Mucosa of rectum (tissue), 2 donors: ENCODE data around the gene ME1.
"Not testable (repeated sequence)": the region's sequence is repeated elsewhere in the genome, so short reads cannot be mapped to it uniquely, and the experiment has no call there.

ENCODE experiments used
- H3K27ac ChIP-seq, 2 donors: one replicate each; pipeline ENCODE4 v1.7.0; 2013; ENCODE audit warnings: inconsistent platforms in 2 of 2, low read depth in 2 of 2, low read length in 2 of 2
- H3K27me3 ChIP-seq, 2 donors: one replicate each; pipeline ENCODE4 v1.7.0; 2013; ENCODE audit warnings: low read length in 2 of 2; ENCODE audit not compliant: control insufficient read depth in 2 of 2, insufficient read depth in 2 of 2
- H3K36me3 ChIP-seq, 2 donors: one replicate each; pipeline ENCODE4 v1.7.0; 2013; ENCODE audit warnings: low read length in 2 of 2; ENCODE audit not compliant: control insufficient read depth in 2 of 2, insufficient read depth in 2 of 2
- H3K4me1 ChIP-seq, 2 donors: one replicate each; pipeline ENCODE4 v1.7.0; 2013; ENCODE audit warnings: low read length in 2 of 2, mild to moderate bottlenecking in 1 of 2; ENCODE audit not compliant: control insufficient read depth in 2 of 2, insufficient read depth in 2 of 2
- H3K4me3 ChIP-seq, 2 donors: one replicate each; pipeline ENCODE4 v1.7.0; 2013; ENCODE audit warnings: low read length in 2 of 2
- H3K9ac ChIP-seq, 2 donors: one replicate each; pipeline ENCODE4 v1.7.0; 2013; ENCODE audit warnings: low read length in 2 of 2, low read depth in 1 of 2, mild to moderate bottlenecking in 1 of 2
- H3K9me3 ChIP-seq, 2 donors: one replicate each; pipeline ENCODE4 v1.7.0; 2013; ENCODE audit warnings: low read length in 2 of 2; ENCODE audit not compliant: control insufficient read depth in 2 of 2
- donor health status: healthy.
- donor health status: Normal muscosa, but diverticular disease.

ME1 gene

DNA sequence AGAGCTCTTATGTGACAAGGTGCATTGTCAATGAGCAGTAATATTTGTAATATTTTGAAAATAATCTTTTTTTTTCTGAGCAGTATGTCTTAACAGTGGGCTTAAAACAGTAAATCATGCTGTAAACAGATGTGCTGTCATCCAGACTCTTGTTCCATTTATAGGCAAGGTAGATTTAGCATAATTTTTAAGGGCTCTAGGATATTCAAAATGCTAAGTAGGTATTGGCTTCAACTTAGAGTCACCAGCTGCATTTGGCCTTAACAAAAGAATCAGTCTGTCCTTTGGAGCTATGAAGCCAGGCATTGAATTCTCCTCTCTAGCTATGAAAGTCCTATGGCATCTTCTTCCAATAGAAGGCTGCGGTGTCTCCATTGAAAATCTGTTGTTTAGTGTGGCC is 63.7 kb downstream of the ME1 start:
- H3K9me3 ChIP-seq = no peaks in the 10 kb centered on the region
- H3K9ac ChIP-seq = no peak overlapping the region
- no peak overlapping the region for H3K27ac ChIP-seq
- no peaks in the 10 kb centered on the region for H3K27me3 ChIP-seq
- H3K36me3 ChIP-seq = no peaks in the 10 kb centered on the region
- H3K4me1 ChIP-seq = no peaks in the 10 kb centered on the region
- no peak overlapping the region for H3K4me3 ChIP-seq

GRCh38 chr6:83365931-83366330 is 64.9 kb downstream of the ME1 start:
- H3K27me3 ChIP-seq = no peaks in the 10 kb centered on the region
- H3K4me1 ChIP-seq = no peaks in the 10 kb centered on the region
- no peak overlapping the region for H3K27ac ChIP-seq
- H3K4me3 ChIP-seq = no peak overlapping the region
- no peaks in the 10 kb centered on the region for H3K9me3 ChIP-seq
- no peak overlapping the region for H3K9ac ChIP-seq
- no peaks in the 10 kb centered on the region for H3K36me3 ChIP-seq

DNA sequence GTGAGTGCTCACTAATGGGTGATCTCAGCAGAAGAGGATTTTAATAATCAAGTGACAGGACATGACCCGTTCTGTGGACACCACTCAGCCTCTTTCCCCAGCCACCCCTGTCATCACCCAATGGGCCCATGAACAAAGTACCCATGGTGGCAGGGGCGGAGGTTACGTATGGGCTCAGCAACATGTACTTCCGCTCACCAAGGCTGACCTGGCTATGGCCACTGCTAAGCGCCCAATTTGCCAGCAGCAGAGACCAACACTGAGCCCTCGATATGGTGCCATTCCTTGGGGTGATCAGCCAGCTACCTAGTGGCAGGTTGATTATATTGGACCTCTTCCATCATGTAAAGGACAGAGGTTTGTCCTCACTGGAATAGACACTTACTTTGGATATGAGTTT is 68.5 kb downstream of the ME1 start:
- H3K27ac ChIP-seq, H3K4me1 ChIP-seq, H3K27me3 ChIP-seq, H3K4me3 ChIP-seq, H3K36me3 ChIP-seq, H3K9me3 ChIP-seq, H3K9ac ChIP-seq: not testable (repeated sequence)

DNA sequence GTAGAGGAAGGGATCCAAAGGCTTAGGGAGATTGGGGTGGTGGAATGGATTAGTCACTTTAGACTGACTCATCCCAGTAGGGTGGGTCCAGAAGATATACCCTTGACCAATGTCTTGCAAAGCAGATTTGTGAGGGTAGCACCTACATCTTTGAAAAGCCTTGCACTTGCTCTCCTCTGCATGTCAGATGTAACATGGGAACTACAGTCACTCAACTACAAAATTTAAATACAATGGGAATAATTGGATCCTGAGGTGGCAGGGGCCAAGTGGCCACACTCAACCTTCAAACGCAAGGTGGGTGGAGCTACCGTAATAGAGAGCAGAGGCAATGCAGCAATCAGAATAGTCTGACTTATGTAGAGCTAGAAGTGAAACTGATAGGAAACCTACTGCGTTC is 71.2 kb downstream of the ME1 start:
- H3K4me1 ChIP-seq = no peaks in the 10 kb centered on the region
- H3K9me3 ChIP-seq = no peaks in the 10 kb centered on the region
- no peaks in the 10 kb centered on the region for H3K36me3 ChIP-seq
- no peaks in the 10 kb centered on the region for H3K27me3 ChIP-seq
- no peak overlapping the region for H3K9ac ChIP-seq
- no peak overlapping the region for H3K4me3 ChIP-seq
- no peak overlapping the region for H3K27ac ChIP-seq

GRCh38 chr6:83354747-83355146 is 76.1 kb downstream of the ME1 start:
- Histone ChIP-seq H3K9ac (no peak overlapping the region), H3K4me3 (no peak overlapping the region), H3K9me3 (no peaks in the 10 kb centered on the region), H3K27ac (no peak overlapping the region), H3K36me3 (no peaks in the 10 kb centered on the region), H3K4me1 (no peaks in the 10 kb centered on the region), H3K27me3 (no peaks in the 10 kb centered on the region)

DNA sequence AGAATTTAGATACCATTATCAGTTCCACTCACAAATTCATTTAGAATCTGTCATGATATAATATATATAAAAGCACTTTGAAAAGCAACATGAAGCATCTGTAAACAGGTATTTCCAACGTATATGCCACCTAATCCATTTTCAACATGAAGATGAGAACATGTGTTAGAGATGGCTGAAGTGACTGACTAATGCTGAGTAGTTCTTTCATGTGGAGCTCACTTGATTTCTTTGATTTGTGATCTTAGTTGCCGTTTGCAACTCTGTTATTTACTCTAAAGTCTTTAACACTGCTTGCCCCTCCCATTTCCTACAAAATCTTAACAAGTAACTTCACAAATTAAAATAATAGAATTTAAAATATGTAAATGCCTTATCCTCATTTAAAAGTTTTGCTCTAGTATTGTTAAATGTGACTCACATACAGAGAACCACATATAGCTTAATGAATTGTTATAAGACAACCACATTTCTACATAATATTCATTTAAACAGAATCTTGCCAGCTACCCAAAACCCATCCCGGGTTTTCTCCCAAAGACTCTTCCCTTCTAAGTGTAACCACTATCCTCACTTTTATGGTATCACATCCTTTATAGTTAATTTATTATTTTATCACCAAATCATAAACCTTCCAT is 78.3 kb downstream of the ME1 start:
- H3K27me3 ChIP-seq = no peaks in the 10 kb centered on the region
- no peaks in the 10 kb centered on the region for H3K4me1 ChIP-seq
- no peak overlapping the region for H3K4me3 ChIP-seq
- H3K36me3 ChIP-seq = no peaks in the 10 kb centered on the region
- no peak overlapping the region for H3K27ac ChIP-seq
- no peak overlapping the region for H3K9ac ChIP-seq
- no peaks in the 10 kb centered on the region for H3K9me3 ChIP-seq

- H3K27me3 ChIP-seq = no peaks in the 10 kb centered on the region
- H3K9ac ChIP-seq = no peak overlapping the region
- H3K36me3 ChIP-seq = peaks cover 0 to 4% of the 10 kb centered on the region in 2 donors
- no peak overlapping the region for H3K27ac ChIP-seq
- no peak overlapping the region for H3K4me3 ChIP-seq
- no peaks in the 10 kb centered on the region for H3K9me3 ChIP-seq
- no peaks in the 10 kb centered on the region for H3K4me1 ChIP-seq
Observed at GRCh38 chr6:83343121-83343520, 87.7 kb downstream of the ME1 start.

- Histone ChIP-seq H3K27me3 (no peaks in the 10 kb centered on the region), H3K9me3 (no peaks in the 10 kb centered on the region), H3K27ac (no peak overlapping the region)
Observed at GRCh38 chr6:83341765-83342164, 89.1 kb downstream of the ME1 start.

GRCh38 chr6:83333916-83334315 is 96.9 kb downstream of the ME1 start:
- not testable (repeated sequence) for H3K27me3 ChIP-seq, H3K4me3 ChIP-seq, H3K36me3 ChIP-seq, H3K9ac ChIP-seq, H3K4me1 ChIP-seq, H3K27ac ChIP-seq, H3K9me3 ChIP-seq

More at GRCh38 chr6:83341765-83342164, 89.1 kb downstream of the ME1 start:
- H3K9ac ChIP-seq = no peak overlapping the region
- no peaks in the 10 kb centered on the region for H3K4me1 ChIP-seq
- peaks cover 0 to 4% of the 10 kb centered on the region in 2 donors for H3K36me3 ChIP-seq
- no peak overlapping the region for H3K4me3 ChIP-seq

GRCh38 chr6:83333500-83333899 is 97.4 kb downstream of the ME1 start:
- H3K27ac ChIP-seq = no peak overlapping the region
- H3K36me3 ChIP-seq = no peaks in the 10 kb centered on the region
- no peaks in the 10 kb centered on the region for H3K4me1 ChIP-seq
- no peaks in the 10 kb centered on the region for H3K9me3 ChIP-seq
- no peak overlapping the region for H3K9ac ChIP-seq
- H3K27me3 ChIP-seq = no peaks in the 10 kb centered on the region
- H3K4me3 ChIP-seq = no peak overlapping the region

DNA sequence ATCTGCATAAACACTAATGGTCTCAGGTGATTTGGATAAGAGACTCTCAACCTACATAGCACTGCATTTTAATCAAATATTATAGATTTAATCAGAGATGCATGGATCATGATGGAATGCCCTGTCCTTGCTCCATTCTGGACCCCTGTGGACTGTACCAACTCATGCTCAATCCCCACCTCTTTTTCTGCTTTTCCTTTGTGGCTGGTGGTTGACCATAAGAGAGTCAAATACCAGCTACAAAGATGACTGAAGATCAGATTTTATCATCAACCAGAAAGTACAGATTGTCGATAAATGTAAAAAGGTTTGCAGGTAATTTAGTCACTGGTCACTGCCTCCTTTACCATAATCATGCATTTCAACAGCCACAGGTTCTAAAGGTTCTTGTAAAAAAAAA is 116.2 kb downstream of the ME1 start:
- Histone ChIP-seq H3K36me3 (no peaks in the 10 kb centered on the region), H3K27me3 (no peaks in the 10 kb centered on the region), H3K9me3 (no peaks in the 10 kb centered on the region), H3K4me1 (no peaks in the 10 kb centered on the region), H3K4me3 (no peak overlapping the region), H3K27ac (no peak overlapping the region), H3K9ac (no peak overlapping the region)
